NCI-H2107 (cell line): ENCODE data around the gene WSB1.

Experiments used
- DNase-seq: peaks from one replicate; lab custom pipeline; 2025; lab: John Stamatoyannopoulos, UW

The WSB1 gene

GRCh38 chr17:27280527-27280926 is 13.4 kb upstream of the WSB1 start:
- DNase-seq: no peak

GRCh38 chr17:27281438-27281837 is 12.5 kb upstream of the WSB1 start:
- DNase-seq: no peak

- no peak for DNase-seq
Measured at GRCh38 chr17:27282054-27282551, 11.8 kb upstream of the WSB1 start.

- DNase-seq: no peak
Measured at GRCh38 chr17:27283060-27283459, 10.9 kb upstream of the WSB1 start.

GRCh38 chr17:27283751-27284150 is 10.2 kb upstream of the WSB1 start:
- no peak for DNase-seq

GRCh38 chr17:27284811-27285415 is 9.0 kb upstream of the WSB1 start:
- DNase-seq: no peak

GRCh38 chr17:27285516-27285915 is 8.4 kb upstream of the WSB1 start:
- DNase-seq: no peak

GRCh38 chr17:27288183-27288582 is 5.7 kb upstream of the WSB1 start:
- no peak for DNase-seq

- DNase-seq: no peak
Measured at GRCh38 chr17:27289856-27290255, 4.1 kb upstream of the WSB1 start.

GRCh38 chr17:27290916-27291598 is 2.9 kb upstream of the WSB1 start:
- DNase-seq: peak; percentile 13

GRCh38 chr17:27293359-27293897 is 486 bp upstream of the WSB1 start:
- no peak for DNase-seq

- peak; percentile 22 for DNase-seq
Measured at GRCh38 chr17:27294689-27295630, 1.0 kb downstream of the WSB1 start.

- DNase-seq: no peak
Measured at GRCh38 chr17:27295945-27296344, 2.0 kb downstream of the WSB1 start.

GRCh38 chr17:27296428-27296979 is 2.6 kb downstream of the WSB1 start:
- no peak for DNase-seq

GRCh38 chr17:27299384-27300049 is 5.6 kb downstream of the WSB1 start:
- DNase-seq: no peak

GRCh38 chr17:27303734-27304133 is 9.8 kb downstream of the WSB1 start:
- DNase-seq: no peak

- DNase-seq: no peak
Measured at GRCh38 chr17:27306276-27306835, 12.4 kb downstream of the WSB1 start.

- DNase-seq: no peak
Measured at GRCh38 chr17:27310565-27311110, 16.7 kb downstream of the WSB1 start.

- no peak for DNase-seq
Measured at GRCh38 chr17:27313301-27313700, 19.4 kb downstream of the WSB1 start.

GRCh38 chr17:27315322-27315721 is 21.4 kb downstream of the WSB1 start:
- DNase-seq: peak; percentile 42
